Measurements from ENCODE around the gene BANF2.

The BANF2 gene

GRCh38 chr20:17663040-17663399 is 36.7 kb upstream of the BANF2 start:
- TF ChIP-seq, protein P1, sequence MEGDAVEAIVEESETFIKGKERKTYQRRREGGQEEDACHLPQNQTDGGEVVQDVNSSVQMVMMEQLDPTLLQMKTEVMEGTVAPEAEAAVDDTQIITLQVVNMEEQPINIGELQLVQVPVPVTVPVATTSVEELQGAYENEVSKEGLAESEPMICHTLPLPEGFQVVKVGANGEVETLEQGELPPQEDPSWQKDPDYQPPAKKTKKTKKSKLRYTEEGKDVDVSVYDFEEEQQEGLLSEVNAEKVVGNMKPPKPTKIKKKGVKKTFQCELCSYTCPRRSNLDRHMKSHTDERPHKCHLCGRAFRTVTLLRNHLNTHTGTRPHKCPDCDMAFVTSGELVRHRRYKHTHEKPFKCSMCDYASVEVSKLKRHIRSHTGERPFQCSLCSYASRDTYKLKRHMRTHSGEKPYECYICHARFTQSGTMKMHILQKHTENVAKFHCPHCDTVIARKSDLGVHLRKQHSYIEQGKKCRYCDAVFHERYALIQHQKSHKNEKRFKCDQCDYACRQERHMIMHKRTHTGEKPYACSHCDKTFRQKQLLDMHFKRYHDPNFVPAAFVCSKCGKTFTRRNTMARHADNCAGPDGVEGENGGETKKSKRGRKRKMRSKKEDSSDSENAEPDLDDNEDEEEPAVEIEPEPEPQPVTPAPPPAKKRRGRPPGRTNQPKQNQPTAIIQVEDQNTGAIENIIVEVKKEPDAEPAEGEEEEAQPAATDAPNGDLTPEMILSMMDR (conservative IDR thresholded peaks at IDR 0.05; ENCODE audit: low read depth): no peak
- no peak for DNase-seq (ENCODE audit: low spot score)

GRCh38 chr20:17663486-17663885 is 36.3 kb upstream of the BANF2 start:
- TF ChIP-seq, protein P1 (conservative IDR thresholded peaks at IDR 0.05; ENCODE audit: low read depth): no peak
- no peak for DNase-seq (ENCODE audit: low spot score)
- ChIA-PET POLR2A (ENCODE audit: low non-redundant PET) (no interaction called here), CTCF (no interaction called here)
- H3K27ac ChIP-seq: no peak overlapping the region

More at GRCh38 chr20:17663040-17663399, 36.7 kb upstream of the BANF2 start:
- ChIA-PET POLR2A (ENCODE audit: low non-redundant PET) (no interaction called here), CTCF (no interaction called here)
- H3K27ac ChIP-seq: no peak overlapping the region

- DNase-seq (ENCODE audit: low spot score): no peak
- ChIA-PET POLR2A (ENCODE audit: low non-redundant PET) (no interaction called here), CTCF (interaction anchor here (0.6 kb wide), 1 partner anchor 19 kb away, joined by 3 read pairs; no protein-coding TSS in a partner anchor)
- TF ChIP-seq, protein P1 (conservative IDR thresholded peaks at IDR 0.05; ENCODE audit: low read depth): no peak
- no peak overlapping the region for H3K27ac ChIP-seq
Measured at GRCh38 chr20:17664025-17664633, 35.6 kb upstream of the BANF2 start.

DNA sequence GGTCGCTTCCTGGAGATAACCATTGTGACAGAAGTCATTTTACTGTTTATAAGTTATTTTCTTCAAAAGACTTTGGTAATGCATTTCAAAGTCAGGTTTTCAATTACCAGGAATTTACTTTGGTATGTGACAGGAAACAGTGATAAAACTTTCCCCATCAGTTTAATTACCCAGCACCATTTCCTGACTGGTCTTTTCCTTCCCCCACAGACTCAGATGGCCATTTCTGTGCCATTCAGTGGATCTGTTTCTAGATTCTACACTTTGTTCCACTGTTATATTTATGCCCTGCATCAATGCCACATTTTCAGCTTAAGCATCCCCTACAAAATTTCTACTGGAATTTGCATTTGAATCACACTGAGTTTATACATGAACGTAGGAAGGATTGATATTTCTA is 34.0 kb upstream of the BANF2 start:
- no peak for DNase-seq (ENCODE audit: low spot score)
- TF ChIP-seq, protein P1 (conservative IDR thresholded peaks at IDR 0.05; ENCODE audit: low read depth): no peak
- H3K27ac ChIP-seq: no peak overlapping the region
- POLR2A ChIA-PET (ENCODE audit: low non-redundant PET): interaction anchor here (0.7 kb wide), 1 partner anchor 34 kb away, joined by 7 read pairs; no protein-coding TSS in a partner anchor
- CTCF ChIA-PET: interaction anchor here (0.7 kb wide), 1 partner anchor 14 kb away, joined by 3 read pairs; no protein-coding TSS in a partner anchor

- POLR2A ChIA-PET (ENCODE audit: low non-redundant PET): no interaction called here
- CTCF ChIA-PET: interaction anchor here (0.5 to 0.7 kb wide), 3 partner anchors 14 to 1114 kb away, joined by 3 to 4 read pairs (median 4); no protein-coding TSS in a partner anchor
- no peak for DNase-seq (ENCODE audit: low spot score)
- TF ChIP-seq, protein P1 (conservative IDR thresholded peaks at IDR 0.05; ENCODE audit: low read depth): no peak
- no peak overlapping the region for H3K27ac ChIP-seq
Measured at GRCh38 chr20:17666481-17666880, 33.3 kb upstream of the BANF2 start.

DNA sequence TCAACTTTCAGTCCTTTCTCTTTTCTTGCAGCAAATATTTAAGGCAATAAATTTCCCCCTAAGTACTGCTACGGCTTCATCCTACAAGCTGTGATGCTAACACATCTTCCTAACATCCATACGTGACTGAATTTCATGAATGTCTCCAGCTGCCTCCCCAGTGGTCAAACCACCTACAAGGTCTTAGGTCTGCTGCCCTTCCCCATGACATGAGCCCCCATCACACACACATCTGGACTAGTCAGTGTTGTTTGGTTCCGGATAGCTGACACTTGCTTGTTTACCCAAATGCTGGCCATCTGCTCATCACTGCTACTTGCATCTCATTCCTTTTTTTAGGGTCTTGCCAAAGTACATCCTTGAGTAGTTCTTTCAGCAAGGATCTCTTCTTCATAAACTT is 32.3 kb upstream of the BANF2 start:
- TF ChIP-seq, protein P1 (conservative IDR thresholded peaks at IDR 0.05; ENCODE audit: low read depth): no peak
- ChIA-PET CTCF (interaction anchor here (1.0 kb wide), 1 partner anchor 23 kb away, joined by 3 read pairs; no protein-coding TSS in a partner anchor), POLR2A (ENCODE audit: low non-redundant PET) (no interaction called here)
- DNase-seq (ENCODE audit: low spot score): no peak
- H3K27ac ChIP-seq: no peak overlapping the region
